ENCODE measurements around the gene MARVELD1.

- TF ChIP-seq POLR2AphosphoS5 (IDR thresholded peaks at IDR 0.05; ENCODE audit: low read depth, low read length) = no peak
- TF ChIP-seq REST (IDR thresholded peaks at IDR 0.05; ENCODE audit: insufficient read depth in 1 of 2, low read depth in 2 of 2, low read length in 2 of 2) = no peak
These were observed 24.3 kb downstream of the MARVELD1 start for GRCh38 chr10:97737770-97738265.

Data from PFSK-1 (cell line).